BLaER1 (cell line): ENCODE results near the gene PAFAH2.

Experiments used
- H3K27ac ChIP-seq: shearing (Covaris generic); formaldehyde crosslinking; 2 replicates; pipeline ENCODE4 v1.8.1; 2022
- H3K27me3 ChIP-seq: shearing (Covaris generic); formaldehyde crosslinking; 2 replicates; pipeline ENCODE4 v1.8.1; 2022
- H3K36me3 ChIP-seq: shearing (Covaris generic); formaldehyde crosslinking; 2 replicates; pipeline ENCODE4 v1.8.1; 2022
- H3K4me1 ChIP-seq: shearing (Covaris generic); formaldehyde crosslinking; 2 replicates; pipeline ENCODE4 v1.8.1; 2022
- H3K4me2 ChIP-seq: shearing (Covaris generic); formaldehyde crosslinking; 2 replicates; pipeline ENCODE4 v1.8.1; 2022
- H3K4me3 ChIP-seq: shearing (Covaris generic); formaldehyde crosslinking; 2 replicates; pipeline ENCODE4 v1.8.1; 2022
- H3K9ac ChIP-seq: shearing (Covaris generic); formaldehyde crosslinking; 2 replicates; pipeline ENCODE4 v1.8.1; 2022
- H3K9me3 ChIP-seq: shearing (Covaris generic); formaldehyde crosslinking; 2 replicates; pipeline ENCODE4 v1.8.1; 2022
- H4K20me1 ChIP-seq: shearing (Covaris generic); formaldehyde crosslinking; 2 replicates; pipeline ENCODE4 v1.8.1; 2022
- Cebpa-rat ChIP-seq: shearing (Covaris generic); IDR thresholded peaks from 2 replicates; pipeline ENCODE4 v1.8.1; 2022

The PAFAH2 gene

GRCh38 chr1:26031611-26032220 lies 33.9 kb upstream of the PAFAH2 start:
- H3K36me3 ChIP-seq = no peaks in the 10 kb centered on the region
- H4K20me1 ChIP-seq = no peaks in the 10 kb centered on the region
- H3K9me3 ChIP-seq = no peaks in the 10 kb centered on the region
- H3K4me2 ChIP-seq = no peak overlapping the region
- no peak for TF ChIP-seq Cebpa-rat
- no peak overlapping the region for H3K9ac ChIP-seq
- H3K4me1 ChIP-seq = peaks cover 16% of the 10 kb centered on the region
- H3K27me3 ChIP-seq = no peaks in the 10 kb centered on the region
- no peak overlapping the region for H3K4me3 ChIP-seq
- H3K27ac ChIP-seq = no peak overlapping the region

GRCh38 chr1:26031196-26031595 lies 33.3 kb upstream of the PAFAH2 start:
- H3K9ac ChIP-seq = no peak overlapping the region
- H3K27me3 ChIP-seq = no peaks in the 10 kb centered on the region
- H3K4me1 ChIP-seq = peaks cover 11% of the 10 kb centered on the region
- no peaks in the 10 kb centered on the region for H4K20me1 ChIP-seq
- no peak overlapping the region for H3K4me2 ChIP-seq
- H3K4me3 ChIP-seq = no peak overlapping the region
- H3K27ac ChIP-seq = no peak overlapping the region
- no peaks in the 10 kb centered on the region for H3K9me3 ChIP-seq
- TF ChIP-seq Cebpa-rat = no peak
- no peaks in the 10 kb centered on the region for H3K36me3 ChIP-seq

- no peak for TF ChIP-seq Cebpa-rat
- no peak overlapping the region for H3K27ac ChIP-seq
- peaks cover 7% of the 10 kb centered on the region for H3K4me1 ChIP-seq
- H3K36me3 ChIP-seq = no peaks in the 10 kb centered on the region
- H3K4me2 ChIP-seq = no peak overlapping the region
- H3K9me3 ChIP-seq = no peaks in the 10 kb centered on the region
- no peaks in the 10 kb centered on the region for H3K27me3 ChIP-seq
- H3K9ac ChIP-seq = no peak overlapping the region
- no peaks in the 10 kb centered on the region for H4K20me1 ChIP-seq
- H3K4me3 ChIP-seq = no peak overlapping the region
These were observed 32.1 kb upstream of the PAFAH2 start for GRCh38 chr1:26029864-26030481.

- no peak overlapping the region for H3K9ac ChIP-seq
- H3K4me1 ChIP-seq = peaks cover 6% of the 10 kb centered on the region
- no peak for TF ChIP-seq Cebpa-rat
- no peak overlapping the region for H3K4me3 ChIP-seq
- no peak overlapping the region for H3K4me2 ChIP-seq
- H3K36me3 ChIP-seq = no peaks in the 10 kb centered on the region
- H3K9me3 ChIP-seq = no peaks in the 10 kb centered on the region
- H3K27me3 ChIP-seq = no peaks in the 10 kb centered on the region
- no peak overlapping the region for H3K27ac ChIP-seq
- no peaks in the 10 kb centered on the region for H4K20me1 ChIP-seq
These were observed 31.4 kb upstream of the PAFAH2 start for GRCh38 chr1:26029054-26029863.

GRCh38 chr1:26028490-26028980 lies 30.7 kb upstream of the PAFAH2 start:
- no peak overlapping the region for H3K4me2 ChIP-seq
- no peak overlapping the region for H3K4me3 ChIP-seq

GRCh38 chr1:26027716-26028489 lies 30.0 kb upstream of the PAFAH2 start:
- no peak overlapping the region for H3K9ac ChIP-seq

More at GRCh38 chr1:26028490-26028980, 30.7 kb upstream of the PAFAH2 start:
- Histone ChIP-seq H3K27me3 (no peaks in the 10 kb centered on the region), H3K9ac (no peak overlapping the region), H3K36me3 (no peaks in the 10 kb centered on the region), H3K4me1 (peaks cover 13% of the 10 kb centered on the region), H4K20me1 (no peaks in the 10 kb centered on the region), H3K27ac (no peak overlapping the region), H3K9me3 (no peaks in the 10 kb centered on the region)
- no peak for TF ChIP-seq Cebpa-rat

GRCh38 chr1:26025517-26025916 lies 27.7 kb upstream of the PAFAH2 start:
- Histone ChIP-seq H3K36me3 (no peaks in the 10 kb centered on the region), H3K9me3 (no peaks in the 10 kb centered on the region), H3K4me1 (peaks cover 43% of the 10 kb centered on the region), H3K4me3 (no peak overlapping the region), H3K27ac (no peak overlapping the region), H4K20me1 (no peaks in the 10 kb centered on the region), H3K9ac (no peak overlapping the region), H3K4me2 (no peak overlapping the region), H3K27me3 (no peaks in the 10 kb centered on the region)
- TF ChIP-seq Cebpa-rat = no peak

More at GRCh38 chr1:26027716-26028489, 30.0 kb upstream of the PAFAH2 start:
- H3K4me2 ChIP-seq = no peak overlapping the region
- H3K27me3 ChIP-seq = no peaks in the 10 kb centered on the region
- TF ChIP-seq Cebpa-rat = no peak
- no peaks in the 10 kb centered on the region for H3K9me3 ChIP-seq
- no peaks in the 10 kb centered on the region for H4K20me1 ChIP-seq
- no peak overlapping the region for H3K4me3 ChIP-seq
- H3K36me3 ChIP-seq = no peaks in the 10 kb centered on the region
- no peak overlapping the region for H3K27ac ChIP-seq
- peaks cover 20% of the 10 kb centered on the region for H3K4me1 ChIP-seq

- Histone ChIP-seq H3K9me3 (no peaks in the 10 kb centered on the region), H4K20me1 (no peaks in the 10 kb centered on the region), H3K4me2 (no peak overlapping the region), H3K36me3 (no peaks in the 10 kb centered on the region), H3K4me3 (no peak overlapping the region), H3K27ac (no peak overlapping the region), H3K9ac (no peak overlapping the region), H3K4me1 (peaks cover 48% of the 10 kb centered on the region), H3K27me3 (no peaks in the 10 kb centered on the region)
- no peak for TF ChIP-seq Cebpa-rat
These were observed 27.2 kb upstream of the PAFAH2 start for GRCh38 chr1:26025060-26025459.

- Histone ChIP-seq H3K9ac (no peak overlapping the region), H3K36me3 (no peaks in the 10 kb centered on the region), H3K4me1 (peaks cover 57% of the 10 kb centered on the region), H3K27ac (no peak overlapping the region), H3K4me3 (no peak overlapping the region), H4K20me1 (no peaks in the 10 kb centered on the region), H3K4me2 (peak overlapping the region; percentile 15), H3K9me3 (no peaks in the 10 kb centered on the region), H3K27me3 (no peaks in the 10 kb centered on the region)
- TF ChIP-seq Cebpa-rat = no peak
These were observed 26.0 kb upstream of the PAFAH2 start for GRCh38 chr1:26023826-26024225.
